Measurements from ENCODE around the gene TRAPPC5.

DNA sequence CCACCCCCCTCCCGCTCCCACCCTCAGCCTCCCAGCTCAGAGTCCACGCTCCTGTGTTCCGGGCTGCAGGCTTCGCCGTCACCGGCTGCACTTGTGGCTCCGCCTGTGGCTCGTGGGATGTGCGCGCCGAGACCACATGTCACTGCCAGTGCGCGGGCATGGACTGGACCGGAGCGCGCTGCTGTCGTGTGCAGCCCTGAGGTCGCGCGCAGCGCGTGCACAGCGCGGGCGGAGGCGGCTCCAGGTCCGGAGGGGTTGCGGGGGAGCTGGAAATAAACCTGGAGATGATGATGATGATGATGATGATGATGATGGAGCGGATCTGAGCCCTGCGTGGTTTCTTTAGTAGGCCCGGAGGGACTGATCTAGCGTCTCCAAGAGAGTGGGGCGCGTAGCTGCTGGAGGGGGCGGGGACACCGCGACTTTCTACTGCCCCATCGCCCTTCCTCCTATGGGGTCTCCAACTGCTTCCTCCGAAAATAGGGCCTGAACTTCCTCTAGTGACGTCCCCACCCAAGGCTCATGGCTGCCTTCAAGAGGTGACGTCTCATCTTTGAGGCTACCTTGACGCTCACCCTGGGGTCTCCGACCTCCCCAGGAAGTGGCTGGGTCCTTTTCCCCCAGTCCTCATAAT, 10.4 kb upstream of the TRAPPC5 start:
- TF ChIP-seq, protein P1, sequence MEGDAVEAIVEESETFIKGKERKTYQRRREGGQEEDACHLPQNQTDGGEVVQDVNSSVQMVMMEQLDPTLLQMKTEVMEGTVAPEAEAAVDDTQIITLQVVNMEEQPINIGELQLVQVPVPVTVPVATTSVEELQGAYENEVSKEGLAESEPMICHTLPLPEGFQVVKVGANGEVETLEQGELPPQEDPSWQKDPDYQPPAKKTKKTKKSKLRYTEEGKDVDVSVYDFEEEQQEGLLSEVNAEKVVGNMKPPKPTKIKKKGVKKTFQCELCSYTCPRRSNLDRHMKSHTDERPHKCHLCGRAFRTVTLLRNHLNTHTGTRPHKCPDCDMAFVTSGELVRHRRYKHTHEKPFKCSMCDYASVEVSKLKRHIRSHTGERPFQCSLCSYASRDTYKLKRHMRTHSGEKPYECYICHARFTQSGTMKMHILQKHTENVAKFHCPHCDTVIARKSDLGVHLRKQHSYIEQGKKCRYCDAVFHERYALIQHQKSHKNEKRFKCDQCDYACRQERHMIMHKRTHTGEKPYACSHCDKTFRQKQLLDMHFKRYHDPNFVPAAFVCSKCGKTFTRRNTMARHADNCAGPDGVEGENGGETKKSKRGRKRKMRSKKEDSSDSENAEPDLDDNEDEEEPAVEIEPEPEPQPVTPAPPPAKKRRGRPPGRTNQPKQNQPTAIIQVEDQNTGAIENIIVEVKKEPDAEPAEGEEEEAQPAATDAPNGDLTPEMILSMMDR (IDR thresholded peaks at IDR 0.05 in 8 of 11, conservative IDR thresholded peaks at IDR 0.05 in 3 of 11): no peak
- TF ChIP-seq POLR2AphosphoS5 (IDR thresholded peaks at IDR 0.05): peak in 1 of 3 donors; percentile 71

Data from spleen (tissue), 7 donors.